Stimulated activated CD4-positive, alpha-beta T cell treated with anti-CD3 and anti-CD28 coated beads, Interleukin-2, amount 100 ng/mL, for 24 hours (primary cell): Measurements from ENCODE around the gene CAMK1G.

Source experiments
- DNase-seq, 2 donors: peaks; one replicate each; pipeline ENCODE4 v3.0.0-alpha.2; 2020

Gene CAMK1G

DNA sequence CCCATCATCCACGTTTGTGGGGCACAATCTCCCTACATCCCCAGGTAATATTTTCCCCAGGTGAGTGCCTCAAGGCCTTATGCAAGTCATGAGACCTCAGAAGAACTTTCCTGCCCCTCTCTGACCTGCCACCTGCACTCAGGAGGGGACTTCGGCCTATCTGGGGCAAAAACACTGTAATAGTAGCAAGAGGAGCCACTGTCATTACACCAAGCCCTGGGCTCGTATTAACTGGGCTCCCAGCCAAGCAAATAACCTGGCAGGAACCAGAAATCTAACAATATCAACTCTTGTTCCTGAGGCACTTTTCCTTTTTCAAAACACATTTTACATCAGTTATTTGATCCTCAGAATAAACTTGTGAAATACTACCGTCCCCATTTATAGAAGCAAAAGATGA is 37.8 kb downstream of the CAMK1G start:
- no peak for DNase-seq

GRCh38 chr1:209621741-209622655 is 38.5 kb downstream of the CAMK1G start:
- DNase-seq, result no peak

GRCh38 chr1:209622841-209623829 is 39.6 kb downstream of the CAMK1G start:
- no peak for DNase-seq

GRCh38 chr1:209624558-209625549 is 41.3 kb downstream of the CAMK1G start:
- no peak for DNase-seq

- DNase-seq, result no peak
These were observed 42.3 kb downstream of the CAMK1G start for GRCh38 chr1:209625791-209626285.

GRCh38 chr1:209626346-209627026 is 43.0 kb downstream of the CAMK1G start:
- DNase-seq, result no peak

- DNase-seq, result no peak
These were observed 43.7 kb downstream of the CAMK1G start for GRCh38 chr1:209627027-209627731.

- peak; percentile 86 to 89 for DNase-seq
These were observed 44.2 kb downstream of the CAMK1G start for GRCh38 chr1:209627732-209628196.

- DNase-seq, result no peak
These were observed 45.2 kb downstream of the CAMK1G start for GRCh38 chr1:209628618-209629299.

GRCh38 chr1:209629621-209630382 is 46.3 kb downstream of the CAMK1G start:
- DNase-seq, result no peak

DNA sequence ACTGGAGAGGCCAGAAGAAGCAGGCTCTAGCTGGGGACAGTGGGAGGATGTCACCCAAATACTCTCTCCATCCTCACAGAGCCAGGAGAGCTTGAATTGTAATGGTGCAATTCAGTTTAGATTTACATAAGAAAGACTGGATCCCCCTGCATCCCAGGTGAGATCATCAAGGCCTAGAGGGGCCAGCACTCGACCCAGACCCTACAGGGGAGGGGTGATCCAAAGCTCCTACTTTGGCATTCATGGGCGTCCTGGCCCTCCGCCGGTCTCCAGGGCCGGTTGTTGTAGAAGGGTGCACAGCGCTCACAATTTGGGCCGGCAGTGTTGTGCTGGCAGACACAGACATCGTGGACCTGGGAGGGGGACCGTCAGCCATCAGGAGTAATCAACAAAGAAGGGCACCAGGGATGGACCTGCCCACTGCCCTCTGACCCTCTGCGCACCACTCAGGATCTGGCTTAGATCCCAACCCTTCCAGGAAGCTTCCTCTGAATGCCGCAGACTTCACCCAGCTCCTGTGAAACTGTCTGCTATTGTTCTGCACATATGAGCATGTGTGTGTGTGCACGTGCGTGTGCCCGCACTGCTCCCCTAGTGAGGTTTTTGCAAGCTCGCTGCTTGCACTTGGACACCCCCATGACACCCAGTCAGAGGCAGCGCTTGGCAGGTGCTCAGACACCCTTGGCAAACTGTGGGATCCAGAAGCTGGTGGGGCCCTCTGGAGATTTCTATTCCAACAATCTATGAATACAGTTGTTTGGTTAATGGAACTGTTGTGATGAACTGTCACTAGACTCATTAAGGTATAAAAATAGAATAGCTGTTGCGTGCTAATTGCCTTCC is 47.1 kb downstream of the CAMK1G start:
- no peak for DNase-seq

- DNase-seq, result no peak
These were observed 50.0 kb downstream of the CAMK1G start for GRCh38 chr1:209633335-209633997.

DNA sequence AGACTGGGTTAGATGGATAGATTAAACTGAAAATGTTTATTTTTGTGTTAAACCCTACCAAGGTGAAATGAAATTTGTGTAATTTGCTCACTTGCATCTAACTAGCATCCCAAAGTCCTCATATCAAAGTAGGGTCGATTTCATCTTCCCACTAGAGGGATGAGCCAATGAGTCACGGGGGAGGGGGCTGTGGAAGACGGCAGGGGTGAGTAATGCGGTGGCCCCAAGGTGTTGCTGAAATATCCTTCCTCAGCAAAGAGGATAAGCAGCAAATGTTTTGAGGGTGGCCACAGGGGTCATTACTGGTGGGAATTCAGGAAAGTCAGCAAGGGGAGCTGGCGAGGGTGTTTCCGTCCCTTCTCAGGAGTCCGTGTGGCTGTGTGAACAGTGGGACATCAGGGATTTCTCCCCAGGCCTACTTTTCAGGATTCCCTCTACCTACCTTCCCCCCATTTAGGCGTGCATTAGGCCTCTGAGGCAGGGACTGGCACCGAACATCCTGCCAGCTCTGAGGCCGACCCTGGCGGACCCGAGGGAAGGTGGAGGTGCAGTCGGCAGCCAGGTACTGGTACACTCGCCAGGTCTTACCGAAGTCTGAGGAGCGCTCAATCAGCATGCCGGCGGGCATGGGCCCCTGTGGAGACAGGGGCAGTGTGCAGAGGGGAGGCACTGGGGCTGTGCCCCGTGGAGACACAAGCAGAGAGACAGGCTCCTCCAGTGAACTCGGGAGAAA is 50.7 kb downstream of the CAMK1G start:
- DNase-seq, result no peak

DNA sequence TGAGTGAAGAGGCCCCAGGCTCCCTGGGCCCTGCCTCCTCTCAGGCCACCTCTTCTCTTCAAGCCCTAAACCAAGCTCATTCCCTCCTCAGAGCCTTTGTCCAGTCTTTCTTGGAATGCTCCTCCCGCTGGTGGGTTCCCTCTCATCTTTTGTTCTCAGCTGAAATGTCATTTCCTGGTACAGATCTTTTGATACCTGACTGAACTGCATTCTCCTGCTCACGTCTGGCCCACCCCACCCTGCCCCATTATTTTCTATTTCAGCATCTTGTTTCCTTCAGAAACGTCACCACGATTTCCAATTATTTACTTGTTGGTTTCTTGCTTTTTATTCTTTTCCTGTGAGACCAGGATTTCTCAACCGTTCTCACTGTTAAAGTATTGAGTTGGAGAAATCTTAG is 52.3 kb downstream of the CAMK1G start:
- DNase-seq, result no peak

- DNase-seq, result no peak
These were observed 58.3 kb downstream of the CAMK1G start for GRCh38 chr1:209641832-209642172.

- DNase-seq, result no peak
These were observed 59.3 kb downstream of the CAMK1G start for GRCh38 chr1:209642816-209643215.
